Stimulated activated CD4-positive, alpha-beta T cell treated with anti-CD3 and anti-CD28 coated beads, TNF-alpha, amount 100 ng/mL, for 1 hour (primary cell): ENCODE measurements around the gene PMEPA1.
A peak's percentile ranks its signal among the peaks of the same experiment; 100 is the strongest.

Experiments used
- DNase-seq, 3 donors: peaks; one replicate each; pipeline ENCODE4 v3.0.0-alpha.2; 2020; ENCODE audit warnings: low read depth in 3 of 3, low spot score in 1 of 3

Gene PMEPA1

DNA sequence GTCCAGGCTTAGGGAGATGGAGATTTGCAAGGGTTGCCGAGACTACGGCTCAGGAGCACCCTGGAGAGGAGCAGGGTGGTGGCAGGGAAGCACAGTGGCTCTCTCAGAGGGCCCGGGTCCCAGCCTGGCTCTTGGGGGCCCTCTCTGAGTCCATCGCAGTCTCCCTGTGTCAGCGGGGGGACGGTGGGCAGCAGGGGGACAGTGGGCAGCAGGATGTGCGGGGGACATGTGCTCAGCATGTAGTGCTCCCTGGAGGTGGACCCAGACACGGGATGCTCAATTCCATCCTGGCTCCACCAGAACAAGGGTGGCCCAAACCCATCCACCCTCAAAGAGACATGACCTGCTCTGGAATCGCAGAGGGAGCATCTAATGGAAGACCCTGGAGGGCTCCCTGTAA lies 46.6 kb downstream of the PMEPA1 start:
- no peak for DNase-seq

DNA sequence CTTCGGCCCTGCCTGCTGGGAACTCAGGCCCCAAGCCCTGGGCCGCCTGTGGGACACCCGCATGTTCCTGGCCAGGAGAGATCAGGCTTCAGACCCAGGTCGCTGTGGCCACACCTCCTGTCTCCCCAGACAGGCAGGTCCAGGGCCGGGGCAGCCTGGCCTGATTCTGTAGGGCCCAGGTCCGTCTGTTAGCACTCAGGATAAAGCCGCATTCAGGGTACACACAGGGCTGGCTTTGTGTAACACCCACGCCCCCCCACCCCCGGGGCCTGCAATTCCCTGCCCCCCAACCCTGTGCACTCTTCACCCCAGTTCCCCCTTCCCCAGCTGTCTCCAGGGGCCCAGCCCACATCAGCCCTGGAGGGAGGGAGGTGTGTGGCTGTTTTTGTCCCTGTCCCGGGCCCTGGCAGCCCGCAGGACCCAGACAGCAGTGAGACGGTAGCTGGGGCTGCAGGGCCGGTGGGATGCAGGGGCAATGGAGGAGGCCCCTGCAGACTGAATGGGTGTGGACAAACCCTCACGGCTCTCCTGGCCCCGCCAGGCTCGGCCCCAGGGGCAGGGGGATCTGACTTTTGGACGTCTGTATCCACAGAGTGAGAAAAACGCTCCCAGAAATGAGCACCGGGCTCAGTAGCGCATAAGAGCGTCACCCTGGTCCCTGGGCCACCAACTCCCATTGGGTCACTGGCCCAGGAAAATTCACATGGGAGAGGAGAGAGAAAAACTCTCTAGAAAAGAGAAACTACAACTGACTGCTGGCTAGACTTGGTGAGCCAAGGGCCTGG lies 47.2 kb downstream of the PMEPA1 start:
- DNase-seq, result no peak

DNA sequence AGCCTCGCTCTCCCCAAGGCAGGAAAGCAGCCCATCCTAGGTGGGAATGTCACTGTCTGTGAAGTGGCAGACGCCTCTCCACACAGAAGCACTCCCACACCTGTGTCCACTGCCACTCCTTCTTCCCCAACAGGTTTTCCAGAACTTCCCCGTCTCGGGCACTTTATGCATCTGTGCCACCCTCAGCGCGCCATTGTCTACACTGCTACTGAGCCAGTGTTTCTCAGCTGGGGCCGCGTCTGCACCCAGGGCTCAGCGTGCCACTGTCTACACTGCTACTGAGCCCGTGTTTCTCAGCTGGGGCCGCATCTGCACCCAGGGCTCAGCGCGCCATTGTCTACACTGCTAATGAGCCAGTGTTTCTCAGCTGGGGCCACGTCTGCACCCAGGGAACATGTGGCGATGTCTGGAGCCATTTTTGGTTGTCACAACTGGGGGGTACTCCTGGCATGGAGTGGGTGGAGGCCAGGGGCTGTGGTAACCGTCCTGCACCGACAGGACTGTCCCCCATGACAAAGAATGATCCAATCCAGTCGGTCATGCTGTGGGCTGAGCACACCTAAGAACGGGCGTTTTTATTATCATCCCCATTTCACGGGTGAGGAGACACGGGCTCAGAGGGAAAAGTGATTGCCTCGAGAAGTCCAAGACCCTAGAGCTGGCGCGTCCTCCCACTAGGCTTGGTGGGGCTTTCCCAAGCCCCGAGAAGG lies 47.9 kb downstream of the PMEPA1 start:
- DNase-seq, result no peak

DNA sequence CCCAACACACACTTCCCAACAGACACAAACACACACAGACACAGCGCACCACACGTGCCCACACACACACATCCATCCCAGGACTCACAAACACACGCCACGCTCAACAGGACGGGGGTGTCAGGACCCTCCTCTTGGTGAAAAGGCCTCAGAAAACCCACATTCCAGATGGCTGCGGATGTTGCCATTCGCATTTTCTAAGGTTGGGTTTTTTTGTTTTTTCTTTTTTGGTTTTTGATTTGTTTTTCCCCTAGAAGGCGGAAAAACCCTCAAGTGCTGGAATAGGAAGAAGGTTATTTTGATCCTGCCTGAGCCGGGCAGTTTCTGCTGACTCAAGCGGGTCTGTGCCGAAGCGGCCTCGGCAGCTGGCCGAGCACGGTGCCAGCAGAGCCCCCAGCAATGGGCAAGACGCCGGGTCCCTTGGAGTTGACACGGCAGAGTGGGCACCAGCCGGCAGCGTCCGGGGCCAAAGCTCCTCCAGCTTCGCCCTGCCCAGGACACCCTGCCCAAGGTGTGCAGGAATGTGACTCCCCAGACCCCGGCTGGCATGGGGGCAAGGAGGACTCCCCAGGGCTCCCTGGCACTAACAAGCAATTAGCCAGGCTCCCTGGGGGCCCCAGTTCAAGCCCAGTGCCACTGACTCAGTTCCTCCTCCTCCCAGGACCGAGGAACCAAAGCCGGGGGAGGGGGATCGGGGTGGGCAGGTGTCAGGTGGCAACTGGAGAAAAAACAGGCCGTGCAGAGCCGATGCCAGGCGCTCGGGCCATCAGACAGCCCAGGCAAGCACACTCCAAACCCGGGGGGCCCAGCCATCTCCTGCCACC lies 48.7 kb downstream of the PMEPA1 start:
- no peak for DNase-seq

DNA sequence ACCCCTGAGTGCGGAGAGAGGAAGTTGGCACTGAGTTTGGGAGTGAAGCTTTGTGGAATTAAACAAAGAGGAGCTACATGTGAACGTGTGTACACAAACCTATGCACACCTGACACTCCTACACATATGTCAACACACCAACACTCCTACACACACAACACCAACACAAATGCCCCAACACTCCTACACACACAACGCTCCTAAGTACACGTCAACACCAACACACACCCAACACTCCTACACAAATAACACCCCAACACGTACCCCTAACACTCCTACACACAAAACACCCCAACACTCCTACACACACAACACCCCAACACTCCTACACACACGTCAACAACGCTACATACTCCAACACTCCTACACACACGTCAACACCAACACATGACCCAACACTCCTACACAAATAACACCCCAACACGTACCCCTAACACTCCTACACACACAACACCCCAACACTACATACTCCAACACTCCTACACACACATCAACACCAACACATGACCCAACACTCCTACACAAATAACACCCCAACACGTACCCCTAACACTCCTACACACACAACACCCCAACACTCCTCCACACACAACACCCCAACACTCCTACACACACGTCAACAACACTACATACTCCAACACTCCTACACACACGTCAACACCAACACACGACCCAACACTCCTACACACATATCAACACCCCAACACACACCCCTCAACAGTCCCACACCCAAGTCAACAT lies 49.5 kb downstream of the PMEPA1 start:
- DNase-seq, result no peak

DNA sequence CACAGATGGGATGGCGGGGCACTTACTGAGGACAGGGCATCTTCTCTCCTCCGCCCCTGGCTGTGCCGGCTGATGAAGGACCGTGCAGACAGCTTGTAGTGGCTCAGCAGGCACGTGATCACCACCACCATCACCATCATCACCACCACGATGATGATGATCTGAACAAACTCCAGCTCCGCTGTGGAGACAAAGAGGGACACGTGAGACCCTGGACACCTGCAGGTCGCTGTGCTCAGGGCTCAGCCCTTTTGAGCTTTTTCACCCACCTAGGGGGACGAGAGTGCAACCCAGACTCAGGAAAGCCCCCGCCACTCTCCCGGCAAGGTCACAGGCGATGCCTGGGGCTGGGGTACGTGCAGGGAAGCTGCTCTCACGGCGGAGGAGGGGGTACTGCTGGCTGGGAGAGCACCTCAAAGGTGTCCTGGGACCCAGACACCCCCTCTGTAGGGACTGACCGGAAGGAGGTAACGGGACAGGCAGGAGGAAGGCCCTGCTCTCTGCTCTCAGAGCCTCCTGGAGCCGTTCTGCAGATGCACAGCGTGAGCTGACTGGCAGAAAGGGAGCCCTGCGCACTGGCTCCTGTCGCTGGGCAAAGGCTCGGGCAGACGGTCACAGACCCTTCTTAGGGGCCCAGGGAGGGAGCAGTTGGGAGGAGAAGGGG lies 50.2 kb downstream of the PMEPA1 start:
- DNase-seq, result no peak

DNA sequence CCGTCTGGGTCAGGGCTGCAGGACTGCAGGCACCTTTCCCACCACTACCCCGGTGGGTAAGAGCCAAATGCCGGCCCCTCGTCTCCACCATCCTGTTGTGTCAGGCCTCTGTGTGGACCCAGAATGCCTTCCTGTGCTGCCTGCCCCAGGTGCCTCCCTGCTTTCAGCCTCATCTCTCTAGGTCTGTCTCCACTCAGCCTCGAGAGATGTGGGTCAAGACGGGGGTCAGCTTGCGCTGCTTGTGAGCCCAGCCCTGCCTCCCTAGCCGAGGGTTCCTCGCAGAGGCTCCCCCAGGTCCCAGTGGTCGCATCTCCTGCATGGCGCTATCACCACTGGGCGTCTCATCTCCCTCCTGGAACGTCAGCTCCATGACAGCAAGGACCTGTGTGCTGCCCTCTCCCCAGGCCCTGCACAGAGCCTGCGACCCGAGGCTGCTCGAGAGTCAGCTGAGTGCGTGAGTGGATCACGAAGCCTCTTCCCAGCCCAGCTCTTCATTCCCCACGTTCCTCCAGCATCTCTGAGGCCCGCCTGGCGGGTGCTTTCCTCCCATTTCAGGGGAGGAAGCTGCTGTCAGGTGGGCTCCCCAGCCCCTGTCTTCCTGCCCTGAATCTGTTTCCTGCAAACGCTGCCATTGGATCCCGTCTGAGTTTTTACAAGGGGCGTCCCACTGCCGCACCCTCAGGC lies 50.8 kb downstream of the PMEPA1 start:
- no peak for DNase-seq

DNA sequence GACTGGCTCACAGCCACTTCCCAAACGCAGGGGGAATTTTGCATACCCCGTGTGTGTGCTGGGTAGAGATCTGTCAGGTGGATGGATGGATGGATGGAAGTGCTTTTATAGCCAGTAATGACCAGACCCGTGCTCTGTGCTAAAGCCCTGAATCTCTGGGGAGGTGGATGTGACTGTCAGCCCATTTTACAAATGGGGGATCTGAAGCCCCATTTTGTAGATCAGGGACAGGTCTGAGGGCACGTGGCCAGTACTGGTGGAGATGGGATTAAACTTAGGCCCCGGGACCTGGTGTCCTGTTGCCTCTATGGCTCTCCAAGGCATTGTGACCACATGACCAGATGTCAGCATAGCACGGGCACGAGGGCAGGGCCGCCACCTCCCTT lies 51.4 kb downstream of the PMEPA1 start:
- no peak for DNase-seq

DNA sequence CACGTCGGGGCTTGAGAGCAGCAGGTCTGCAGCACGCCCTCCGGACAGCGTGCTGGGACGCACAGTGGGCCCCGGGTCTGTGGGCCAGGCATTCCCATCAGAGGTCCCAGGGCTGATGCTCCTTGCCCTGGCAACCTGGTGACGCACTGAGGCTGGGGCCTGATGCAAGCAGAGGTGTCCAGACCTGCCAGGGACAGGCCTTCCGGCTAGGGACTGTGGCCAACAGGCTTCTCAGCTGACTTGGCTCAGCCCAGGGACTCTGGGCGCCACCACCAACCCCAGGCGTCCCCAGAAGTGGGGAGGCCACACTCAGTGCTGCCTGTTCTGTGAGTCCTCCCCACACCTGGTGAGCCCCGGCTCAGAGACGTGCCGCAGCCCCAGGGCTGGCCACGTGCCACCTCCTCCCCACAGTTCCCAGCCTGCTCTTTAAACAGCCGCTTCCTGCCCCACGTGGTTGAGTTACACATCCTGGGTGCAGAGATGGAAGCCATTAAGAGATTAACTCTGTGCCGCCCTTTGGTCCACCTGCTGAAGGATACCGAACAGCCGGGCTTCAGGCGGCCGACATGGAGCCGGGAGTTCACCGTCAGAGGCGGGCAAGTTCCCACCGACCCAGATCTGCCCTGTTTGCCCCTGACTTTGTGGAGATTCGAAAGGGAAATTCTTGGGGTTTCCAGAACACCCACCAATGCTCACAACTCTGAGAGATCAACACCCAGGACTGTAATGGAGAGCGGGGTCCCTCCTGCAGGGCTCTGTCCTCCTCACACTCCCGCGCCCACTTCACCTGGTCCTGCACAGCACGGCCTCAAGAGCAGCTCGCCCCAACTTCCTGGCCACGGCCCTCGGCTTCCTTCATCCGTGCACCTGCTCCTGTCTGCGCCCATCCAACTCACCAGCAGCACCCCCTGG lies 52.0 kb downstream of the PMEPA1 start:
- peak in 1 of 3 donors; percentile 27 for DNase-seq

DNA sequence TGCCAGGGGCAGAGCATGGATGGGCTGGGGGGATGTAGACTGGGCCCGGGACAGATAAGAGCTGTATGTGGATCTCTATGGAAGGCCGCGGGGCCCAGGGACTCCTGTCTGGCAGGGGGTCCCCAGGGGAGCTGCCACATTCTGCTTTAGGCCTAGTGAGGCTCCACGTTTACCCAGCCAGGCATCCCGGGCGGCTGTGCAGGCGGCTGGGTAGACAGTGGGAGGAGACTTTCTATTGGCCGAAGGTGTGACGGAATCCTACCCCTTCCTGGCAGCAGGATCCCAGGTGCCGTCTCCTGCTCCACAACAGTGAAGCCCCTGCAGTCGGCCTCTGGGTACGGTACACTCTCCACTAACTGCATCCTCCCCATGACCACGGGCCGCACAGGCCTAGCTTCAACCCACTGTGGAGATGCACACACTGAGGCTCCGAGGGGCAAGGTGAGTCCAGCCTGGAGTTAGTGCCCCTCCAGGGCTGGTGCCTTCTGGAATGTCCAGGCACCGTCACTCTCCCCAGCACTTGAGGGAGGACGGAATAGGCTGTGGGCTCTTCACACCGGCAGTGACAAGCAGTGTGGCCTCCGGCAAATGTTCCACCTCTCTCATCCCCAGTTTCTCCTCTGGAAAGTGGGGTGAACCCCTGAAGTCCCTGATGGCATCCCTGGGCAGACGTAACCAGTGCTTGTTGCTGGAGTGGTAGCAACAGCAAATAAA lies 52.8 kb downstream of the PMEPA1 start:
- no peak for DNase-seq

DNA sequence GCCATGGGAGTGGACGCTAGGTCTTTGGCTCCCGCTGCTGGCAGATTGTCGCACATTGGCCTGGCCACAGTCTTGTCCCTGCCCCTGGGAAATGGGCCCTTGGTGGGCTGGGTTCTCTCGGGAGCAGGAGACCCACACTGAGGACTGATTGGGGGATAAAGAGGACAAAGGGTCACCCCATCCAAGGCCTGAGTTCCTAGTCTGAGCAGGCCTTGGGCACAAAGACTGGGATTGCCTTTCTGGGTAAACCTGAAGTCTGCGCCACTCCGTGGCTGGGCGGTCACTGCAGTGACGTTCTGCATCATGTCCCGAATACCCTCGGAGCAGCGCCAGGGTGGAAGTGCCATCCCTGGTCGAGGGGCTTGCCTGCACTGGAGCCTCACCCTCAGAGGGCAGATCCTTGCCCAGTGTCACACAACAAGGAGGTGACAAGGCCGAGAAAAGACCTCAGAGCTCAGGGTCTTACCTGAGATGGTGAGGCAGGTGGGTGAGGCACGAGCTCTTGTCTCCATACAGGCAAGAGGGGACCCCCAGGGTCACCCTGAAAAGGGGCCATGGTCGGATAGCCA lies 53.5 kb downstream of the PMEPA1 start:
- DNase-seq, result no peak

DNA sequence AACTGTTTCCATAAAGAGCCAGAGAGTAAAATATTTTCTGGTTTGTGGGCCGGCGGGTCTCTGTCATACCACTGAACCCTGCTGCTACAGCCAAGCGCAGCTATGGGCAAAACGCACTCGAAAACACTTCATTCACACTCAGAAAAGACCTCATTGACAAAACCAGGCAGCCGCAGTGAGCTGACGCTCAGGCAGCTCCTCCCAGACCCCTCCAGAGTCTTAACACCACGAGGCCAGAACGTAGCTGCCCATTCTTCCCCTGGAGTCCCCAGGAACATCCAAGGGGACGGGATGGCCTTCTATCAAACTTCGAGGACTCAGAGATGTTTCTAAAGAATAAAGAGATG lies 54.0 kb downstream of the PMEPA1 start:
- no peak for DNase-seq

DNA sequence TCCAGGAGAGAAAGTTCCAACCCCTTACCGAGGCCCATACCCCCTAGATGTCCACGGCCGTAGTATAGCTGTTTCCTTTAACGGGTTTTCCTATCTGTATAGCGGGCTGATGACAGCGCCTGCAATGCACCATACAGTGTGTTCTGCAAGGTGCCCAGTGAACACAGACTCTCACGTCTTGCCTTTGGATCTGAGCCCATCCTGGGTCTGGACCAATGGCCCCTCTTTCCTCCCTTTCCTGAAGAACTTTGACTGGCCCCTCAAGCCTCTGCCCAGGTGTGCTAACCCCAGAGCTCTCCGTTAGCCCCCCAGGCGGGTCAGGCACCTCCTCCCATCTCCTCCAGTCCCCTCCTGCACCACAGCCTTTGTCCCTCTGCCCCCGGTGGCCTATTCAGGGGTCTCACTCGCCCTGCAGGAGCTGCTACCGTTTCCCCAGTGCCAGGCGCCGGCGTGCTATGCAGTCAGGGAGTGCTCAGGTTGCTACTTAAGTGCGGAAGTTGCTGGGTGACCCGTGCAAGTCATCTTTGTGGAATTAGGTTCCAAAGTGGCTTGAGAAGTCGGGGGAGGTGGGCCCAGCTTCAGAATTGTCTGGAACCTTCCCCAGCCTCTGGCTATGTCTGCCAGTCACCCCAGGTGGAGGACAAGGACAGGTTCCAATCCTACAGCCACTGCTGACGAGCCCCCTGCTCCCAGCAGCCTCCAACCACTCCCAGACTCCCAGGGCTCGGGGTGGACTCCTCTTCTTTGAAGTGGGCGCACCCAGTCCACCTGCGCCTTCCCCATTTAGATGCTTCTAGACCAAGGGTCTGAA lies 54.6 kb downstream of the PMEPA1 start:
- no peak for DNase-seq

DNA sequence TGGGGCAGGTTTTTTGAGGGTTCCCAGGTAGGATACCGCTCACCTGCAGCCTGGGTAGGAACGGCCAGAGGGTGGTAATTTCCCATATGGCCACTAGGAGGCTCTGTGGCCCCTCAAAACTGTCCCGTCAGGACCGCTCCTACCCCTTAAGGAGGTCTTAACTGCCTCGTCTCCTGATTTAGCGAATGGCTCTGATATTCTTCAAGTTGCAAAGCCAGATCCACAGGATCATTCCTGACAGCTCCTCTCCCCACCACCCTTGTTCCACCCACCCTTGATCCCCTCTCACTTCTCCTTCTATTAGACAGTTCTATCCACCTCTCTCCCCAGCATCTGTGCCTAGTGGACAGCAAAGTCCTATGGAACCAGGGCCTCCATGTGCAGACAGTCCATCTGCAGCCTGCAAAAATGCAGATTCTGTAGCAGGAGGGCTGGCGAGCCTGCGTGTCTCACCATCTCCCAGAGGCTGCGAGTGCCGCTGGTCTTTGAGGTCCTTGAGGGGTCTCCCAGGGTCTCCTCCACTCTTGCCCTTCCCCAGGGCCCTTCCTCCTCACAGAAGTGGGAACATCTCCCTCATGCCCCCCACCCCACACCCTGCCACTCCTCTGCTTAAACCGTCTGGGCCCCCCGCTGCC lies 55.3 kb downstream of the PMEPA1 start:
- DNase-seq, result peak; percentile 13 to 43 (median 41)

DNA sequence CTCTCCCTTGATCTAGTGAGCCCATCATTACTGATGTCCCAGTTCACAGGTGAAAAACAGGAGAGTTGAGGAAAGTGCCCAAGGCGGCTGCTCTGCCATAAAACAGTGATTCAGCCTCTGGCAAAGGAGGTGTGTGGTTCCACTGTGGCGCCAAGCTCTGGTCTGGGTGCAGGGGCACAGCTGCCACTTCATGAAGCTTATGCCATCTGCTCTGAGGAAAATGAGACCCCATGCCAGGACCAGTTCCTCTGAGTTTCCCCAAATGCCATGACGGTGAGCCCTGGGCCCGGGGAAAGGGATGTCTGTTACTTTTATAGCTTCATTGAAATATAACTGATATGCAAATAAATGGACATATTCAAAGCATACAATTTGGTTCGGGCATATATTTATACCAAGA lies 55.9 kb downstream of the PMEPA1 start:
- no peak for DNase-seq

DNA sequence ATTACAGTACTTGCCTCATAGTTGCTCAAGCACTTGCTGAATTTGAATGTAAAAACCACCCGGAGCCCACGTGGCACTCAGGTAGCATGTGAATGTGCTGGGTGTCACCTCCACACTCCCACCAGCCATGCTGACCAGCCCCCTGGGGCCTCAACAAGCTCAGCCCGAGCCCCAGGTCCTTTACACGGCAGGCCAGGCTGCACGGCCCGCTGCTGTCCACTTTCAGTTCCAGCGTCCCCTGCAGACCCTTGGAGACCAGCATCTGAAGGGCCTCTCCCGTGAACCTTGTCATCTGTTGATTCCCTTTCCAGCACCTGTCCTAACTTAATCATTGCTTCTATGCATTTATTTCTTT lies 56.3 kb downstream of the PMEPA1 start:
- DNase-seq, result no peak
